ENCODE measurements around the gene NOXA1. TPM values are rescaled to one million over a fixed set of nuclear protein-coding genes. Genes with fewer than 3 reads are reported as not detected.
"Not testable (repeated sequence)": the region's sequence is repeated elsewhere in the genome, so short reads cannot be mapped to it uniquely, and the experiment has no call there.

The NOXA1 gene
- total RNA-seq, 1 donor from 2014 or later, result 1.0 TPM

DNA sequence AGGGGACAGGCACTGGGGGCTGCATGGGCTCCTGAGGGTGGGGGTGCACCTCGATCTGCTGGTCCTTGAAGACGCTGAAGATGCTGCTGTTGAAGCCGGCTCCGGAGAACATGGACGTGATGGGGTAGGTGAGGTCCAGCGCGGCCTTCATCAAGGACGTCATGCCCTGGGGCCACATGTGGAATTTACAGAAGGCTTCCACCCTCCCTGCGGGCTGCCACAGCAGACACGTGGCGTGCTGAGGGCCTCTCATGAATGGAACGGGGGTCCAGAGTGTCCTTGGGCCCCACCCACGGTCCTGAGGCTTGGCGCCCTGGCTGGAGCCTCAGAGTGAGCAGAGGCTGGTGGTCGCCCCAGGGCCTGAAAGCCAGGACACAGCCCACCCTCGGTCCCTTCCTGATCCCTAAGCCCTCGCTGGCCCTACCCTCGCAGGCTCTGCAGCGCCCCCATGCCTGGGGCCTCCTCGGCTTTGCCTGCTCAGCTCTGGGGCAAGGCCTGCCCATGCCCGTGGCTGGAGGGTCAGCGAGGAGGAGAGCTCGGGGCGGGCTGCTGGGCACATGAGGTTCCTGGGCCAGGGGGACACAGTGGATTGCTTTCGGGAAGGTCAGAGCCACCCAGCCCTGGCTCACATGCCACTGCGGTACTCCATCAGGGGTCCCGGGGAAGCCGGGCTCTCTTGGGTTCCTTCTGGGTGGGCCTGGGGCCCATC lies 41.3 kb downstream of the NOXA1 start:
- Mint-ChIP-seq H3K27ac (ENCODE audit: unreplicated experiment) (no peak overlapping the region), H3K36me3 (ENCODE audit: unreplicated experiment) (no peaks in the 10 kb centered on the region), H3K4me1 (ENCODE audit: unreplicated experiment) (no peaks in the 10 kb centered on the region), H3K27me3 (ENCODE audit: unreplicated experiment) (peaks cover 8% of the 10 kb centered on the region), H3K9me3 (ENCODE audit: unreplicated experiment) (no peaks in the 10 kb centered on the region), H3K4me3 (ENCODE audit: unreplicated experiment) (no peak overlapping the region)
- TF ChIP-seq, protein P1, sequence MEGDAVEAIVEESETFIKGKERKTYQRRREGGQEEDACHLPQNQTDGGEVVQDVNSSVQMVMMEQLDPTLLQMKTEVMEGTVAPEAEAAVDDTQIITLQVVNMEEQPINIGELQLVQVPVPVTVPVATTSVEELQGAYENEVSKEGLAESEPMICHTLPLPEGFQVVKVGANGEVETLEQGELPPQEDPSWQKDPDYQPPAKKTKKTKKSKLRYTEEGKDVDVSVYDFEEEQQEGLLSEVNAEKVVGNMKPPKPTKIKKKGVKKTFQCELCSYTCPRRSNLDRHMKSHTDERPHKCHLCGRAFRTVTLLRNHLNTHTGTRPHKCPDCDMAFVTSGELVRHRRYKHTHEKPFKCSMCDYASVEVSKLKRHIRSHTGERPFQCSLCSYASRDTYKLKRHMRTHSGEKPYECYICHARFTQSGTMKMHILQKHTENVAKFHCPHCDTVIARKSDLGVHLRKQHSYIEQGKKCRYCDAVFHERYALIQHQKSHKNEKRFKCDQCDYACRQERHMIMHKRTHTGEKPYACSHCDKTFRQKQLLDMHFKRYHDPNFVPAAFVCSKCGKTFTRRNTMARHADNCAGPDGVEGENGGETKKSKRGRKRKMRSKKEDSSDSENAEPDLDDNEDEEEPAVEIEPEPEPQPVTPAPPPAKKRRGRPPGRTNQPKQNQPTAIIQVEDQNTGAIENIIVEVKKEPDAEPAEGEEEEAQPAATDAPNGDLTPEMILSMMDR (IDR thresholded peaks at IDR 0.05), result no peak
- DNase-seq (ENCODE audit: extremely low spot score, unreplicated experiment), result no peak

DNA sequence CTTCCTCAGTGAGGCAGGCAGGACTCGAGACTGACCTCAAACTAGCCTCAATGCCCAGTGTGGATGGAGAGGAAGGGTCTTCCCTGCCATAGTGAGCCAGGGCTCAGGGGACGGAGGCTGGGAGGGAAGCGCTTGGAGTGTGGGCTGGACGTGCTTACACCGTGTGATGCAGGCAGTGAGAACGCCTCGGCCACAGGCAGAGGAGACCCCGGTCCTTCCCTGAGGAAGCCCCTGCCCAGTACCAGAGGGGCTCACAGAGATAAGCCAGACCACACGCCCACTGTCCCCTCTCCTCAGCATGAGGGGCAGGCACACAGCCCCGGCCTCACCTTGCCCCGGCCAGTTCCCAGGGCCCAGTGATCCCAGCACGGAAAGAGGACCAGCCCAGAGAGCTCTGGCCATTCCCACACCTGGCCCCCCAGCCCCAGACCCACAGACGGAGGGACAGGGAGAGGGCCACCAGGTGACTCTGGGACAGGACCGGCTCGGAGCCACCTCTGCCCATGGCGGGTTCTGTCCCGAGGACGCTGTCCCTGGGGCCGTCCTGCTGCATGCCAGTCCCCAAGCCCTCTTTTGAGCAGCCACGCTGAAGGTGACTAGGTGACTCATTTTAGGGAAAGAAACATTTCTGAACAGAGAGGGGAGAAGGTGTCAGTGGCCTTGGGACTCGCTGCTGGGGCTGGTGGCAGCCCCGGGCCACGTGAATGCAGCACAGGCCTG lies 42.0 kb downstream of the NOXA1 start:
- Mint-ChIP-seq H3K4me3 (ENCODE audit: unreplicated experiment) (no peak overlapping the region), H3K9me3 (ENCODE audit: unreplicated experiment) (no peaks in the 10 kb centered on the region), H3K36me3 (ENCODE audit: unreplicated experiment) (no peaks in the 10 kb centered on the region), H3K27me3 (ENCODE audit: unreplicated experiment) (peaks cover 9% of the 10 kb centered on the region), H3K4me1 (ENCODE audit: unreplicated experiment) (no peaks in the 10 kb centered on the region), H3K27ac (ENCODE audit: unreplicated experiment) (no peak overlapping the region)
- TF ChIP-seq, protein P1 (IDR thresholded peaks at IDR 0.05), result no peak
- no peak for DNase-seq (ENCODE audit: extremely low spot score, unreplicated experiment)

DNA sequence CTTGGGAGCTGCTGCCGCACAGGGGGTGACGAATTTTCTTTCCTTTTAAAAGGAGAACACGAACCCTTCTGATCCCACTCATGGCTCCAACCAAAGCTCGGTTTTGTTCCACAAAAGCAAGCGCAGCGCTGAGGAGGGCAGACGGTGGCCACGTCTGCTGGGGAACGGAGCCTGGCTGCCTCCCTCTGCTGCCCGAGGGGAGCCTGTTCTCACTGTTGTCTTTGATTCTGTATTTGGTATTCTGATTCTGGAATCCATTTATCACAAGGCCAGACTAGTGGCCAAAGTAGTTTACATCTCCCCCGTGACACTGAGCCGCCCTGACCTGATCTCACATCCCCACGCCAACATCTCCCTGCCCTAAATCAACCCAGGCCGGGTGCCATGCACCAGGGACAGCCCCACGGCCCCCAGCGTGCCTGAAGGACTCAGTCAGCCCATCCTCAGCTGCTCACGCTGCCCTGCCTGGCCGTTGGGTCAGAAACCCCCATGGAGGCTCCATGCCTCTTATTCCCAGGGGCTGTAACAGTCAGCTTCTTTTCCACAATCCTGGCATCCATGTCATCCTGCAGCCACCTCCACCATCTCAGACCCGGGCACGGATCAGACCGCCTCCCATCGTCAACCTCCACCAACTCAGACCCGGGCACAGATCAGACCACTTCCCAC lies 42.7 kb downstream of the NOXA1 start:
- Mint-ChIP-seq H3K4me1 (ENCODE audit: unreplicated experiment) (no peaks in the 10 kb centered on the region), H3K9me3 (ENCODE audit: unreplicated experiment) (no peaks in the 10 kb centered on the region), H3K4me3 (ENCODE audit: unreplicated experiment) (no peak overlapping the region), H3K36me3 (ENCODE audit: unreplicated experiment) (no peaks in the 10 kb centered on the region), H3K27ac (ENCODE audit: unreplicated experiment) (no peak overlapping the region), H3K27me3 (ENCODE audit: unreplicated experiment) (peaks cover 14% of the 10 kb centered on the region)
- TF ChIP-seq, protein P1 (IDR thresholded peaks at IDR 0.05), result no peak
- no peak for DNase-seq (ENCODE audit: extremely low spot score, unreplicated experiment)

DNA sequence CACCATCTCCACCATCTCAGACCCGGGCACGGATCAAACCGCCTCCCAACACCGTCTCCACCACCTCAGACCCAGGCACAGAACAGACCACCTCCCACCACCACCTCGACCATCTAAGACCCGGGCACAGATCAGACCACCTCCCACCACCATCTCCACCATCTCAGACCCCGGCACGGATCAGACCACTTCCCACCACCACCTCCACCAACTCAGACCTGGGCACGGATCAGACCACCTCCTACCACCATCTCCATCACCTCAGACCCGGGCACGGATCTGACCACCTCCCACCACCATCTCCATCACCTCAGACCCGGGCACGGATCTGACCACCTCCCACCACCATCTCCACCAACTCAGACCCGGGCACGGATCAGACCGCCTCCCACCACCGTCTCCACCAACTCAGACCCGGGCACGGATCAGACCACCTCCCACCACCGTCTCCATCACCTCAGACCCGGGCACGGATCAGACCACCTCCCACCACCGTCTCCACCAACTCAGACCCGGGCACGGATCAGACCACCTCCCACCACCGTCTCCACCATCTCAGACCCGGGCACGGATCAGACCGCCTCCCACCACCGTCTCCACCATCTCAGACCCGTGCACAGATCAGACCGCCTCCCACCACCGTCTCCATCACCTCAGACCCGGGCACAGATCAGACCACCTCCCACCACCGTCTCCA lies 43.3 kb downstream of the NOXA1 start:
- peaks cover 14% of the 10 kb centered on the region for H3K27me3 Mint-ChIP-seq (ENCODE audit: unreplicated experiment)
- DNase-seq (ENCODE audit: extremely low spot score, unreplicated experiment); H3K27ac Mint-ChIP-seq (ENCODE audit: unreplicated experiment); H3K9me3 Mint-ChIP-seq (ENCODE audit: unreplicated experiment); H3K36me3 Mint-ChIP-seq (ENCODE audit: unreplicated experiment); H3K4me1 Mint-ChIP-seq (ENCODE audit: unreplicated experiment); H3K4me3 Mint-ChIP-seq (ENCODE audit: unreplicated experiment): not testable (repeated sequence)

DNA sequence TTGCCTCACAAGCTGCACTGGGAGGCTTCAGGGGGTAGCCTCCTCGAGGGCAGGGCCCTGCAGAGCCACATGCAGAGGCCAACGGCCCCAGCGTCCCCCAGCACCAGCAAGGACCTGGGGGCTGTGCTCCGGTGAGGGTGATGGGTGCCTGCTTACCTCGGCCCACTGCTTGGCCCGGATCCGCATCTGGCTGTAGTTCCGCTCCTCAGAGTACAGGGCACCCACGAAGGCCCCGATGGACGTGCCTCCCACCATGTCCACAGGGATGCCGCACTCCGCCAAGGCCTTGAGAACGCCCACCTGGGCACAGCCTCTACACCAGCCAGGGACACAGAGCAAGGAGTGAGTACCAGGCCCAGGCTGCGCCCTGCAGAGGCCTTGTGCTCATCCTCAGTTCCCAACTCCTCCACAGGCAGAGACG lies 44.0 kb downstream of the NOXA1 start:
- H3K4me1 Mint-ChIP-seq (ENCODE audit: unreplicated experiment), result no peaks in the 10 kb centered on the region
- no peaks in the 10 kb centered on the region for H3K36me3 Mint-ChIP-seq (ENCODE audit: unreplicated experiment)
- peaks cover 14% of the 10 kb centered on the region for H3K27me3 Mint-ChIP-seq (ENCODE audit: unreplicated experiment)
- H3K4me3 Mint-ChIP-seq (ENCODE audit: unreplicated experiment), result no peak overlapping the region
- no peak for DNase-seq (ENCODE audit: extremely low spot score, unreplicated experiment)
- TF ChIP-seq, protein P1 (IDR thresholded peaks at IDR 0.05), result no peak
- no peaks in the 10 kb centered on the region for H3K9me3 Mint-ChIP-seq (ENCODE audit: unreplicated experiment)
- H3K27ac Mint-ChIP-seq (ENCODE audit: unreplicated experiment), result no peak overlapping the region

Data from osteocyte (in vitro differentiated cells).